K562 (cell line): ENCODE results near the gene H2BW1. TPM values are rescaled to one million over a fixed set of nuclear protein-coding genes. Genes with fewer than 3 reads are reported as not detected.

Experiments used
- polyA plus RNA-seq, 8 experiments: library from polyadenylated mRNA; depleted of rRNA in 4 of 8; stranded (reverse) in 5 of 8; unstranded in 3 of 8; fragments of >200 nt; fragmentation: Nextera tagmentation in 2 of 8; fragmentation: Illumina TruSeq in 1 of 8; extraction: Ambion mirVana in 2 of 8; extraction: Trizol in 1 of 8; gene quantifications; 2 replicates each; pipeline versions ENCODE4 v1.2.1 to v1.2.3, GENCODE V29; 2011 to 2014; ENCODE audit warnings: inconsistent platforms in 1 of 8, missing spikeins in 1 of 8
- total RNA-seq, 7 experiments: library from RNA; depleted of rRNA in 6 of 7; stranded (reverse); fragments of >200 nt in 6 of 7; fragmentation: Illumina TruSeq in 2 of 7; extraction: Trizol in 2 of 7; gene quantifications; 2 replicates each; pipeline versions ENCODE4 v1.2.1 to v1.2.3, GENCODE V29; 2011 to 2021; ENCODE audit warnings: low replicate concordance in 1 of 7

H2BW1 gene
- total and polyA plus RNA-seq, 9 of the 15 experiments (the other 6 are each of a cell fraction or from before 2014, with no cell fraction given), result not detected

Other genes starting within 250 kb of the H2BW1 start
Only the 7 nearest of the 9 such genes appear.
- 0.04 TPM in 1 of 2 replicates, not detected in the other for gene RAB9B, start 181.5 kb downstream of the H2BW1 start, total RNA-seq (2014; rRNA removed)
- not detected in 2 replicates for gene RAB9B, start 181.5 kb downstream of the H2BW1 start, total RNA-seq (2014; rRNA removed; fragmentation: Illumina TruSeq; extraction: Trizol)
- gene RAB9B, start 181.5 kb downstream of the H2BW1 start, total RNA-seq (2015; rRNA removed; fragmentation: Illumina TruSeq; extraction: Trizol), result not detected in 2 replicates
- not detected in 2 replicates for gene RAB9B, start 181.5 kb downstream of the H2BW1 start, total RNA-seq (2021)
- 0.04 TPM in 1 of 2 replicates, not detected in the other for gene RAB9B, start 181.5 kb downstream of the H2BW1 start, polyA plus RNA-seq (2011; rRNA removed)
- gene RAB9B, start 181.5 kb downstream of the H2BW1 start, polyA plus RNA-seq (2014; fragmentation: Illumina TruSeq; extraction: Trizol), result not detected in 2 replicates
- under 1 TPM in 1 of 2 experiments, not detected in 1; 0.03 TPM for gene RAB9B, start 181.5 kb downstream of the H2BW1 start, polyA plus RNA-seq (2014; fragmentation: Nextera tagmentation; extraction: Ambion mirVana)
- gene RAB9B, start 181.5 kb downstream of the H2BW1 start, polyA plus RNA-seq (2014; rRNA removed), result 0.05 TPM in 1 of 2 replicates, not detected in the other
- not detected in 2 replicates for gene TMSB15B, start 51.1 kb downstream of the H2BW1 start, total RNA-seq (2014; rRNA removed)
- 0.22 TPM in 1 of 2 replicates, not detected in the other for gene TMSB15B, start 51.1 kb downstream of the H2BW1 start, total RNA-seq (2014; rRNA removed; fragmentation: Illumina TruSeq; extraction: Trizol)
- not detected in 2 replicates for gene TMSB15B, start 51.1 kb downstream of the H2BW1 start, total RNA-seq (2015; rRNA removed; fragmentation: Illumina TruSeq; extraction: Trizol)
- not detected in 2 replicates for gene TMSB15B, start 51.1 kb downstream of the H2BW1 start, total RNA-seq (2021)
- gene TMSB15B, start 51.1 kb downstream of the H2BW1 start, polyA plus RNA-seq (2011; rRNA removed), result 0.77 TPM in 1 of 2 replicates, not detected in the other
- 0.14 TPM in 1 of 2 replicates, not detected in the other for gene TMSB15B, start 51.1 kb downstream of the H2BW1 start, polyA plus RNA-seq (2014; fragmentation: Illumina TruSeq; extraction: Trizol)
- under 1 TPM; 0.32 to 0.39 TPM for gene TMSB15B, start 51.1 kb downstream of the H2BW1 start, polyA plus RNA-seq (2014; fragmentation: Nextera tagmentation; extraction: Ambion mirVana)
- 0.05 and 0.93 TPM in 2 replicates for gene TMSB15B, start 51.1 kb downstream of the H2BW1 start, polyA plus RNA-seq (2014; rRNA removed)
- 1.1 TPM in 1 of 2 replicates, not detected in the other for gene H2BW2, start 26.2 kb upstream of the H2BW1 start, total RNA-seq (2014; rRNA removed)
- gene H2BW2, start 26.2 kb upstream of the H2BW1 start, total RNA-seq (2014; rRNA removed; fragmentation: Illumina TruSeq; extraction: Trizol), result not detected in 2 replicates
- not detected in 2 replicates for gene H2BW2, start 26.2 kb upstream of the H2BW1 start, total RNA-seq (2015; rRNA removed; fragmentation: Illumina TruSeq; extraction: Trizol)
- gene H2BW2, start 26.2 kb upstream of the H2BW1 start, total RNA-seq (2021), result not detected in 2 replicates
- not detected in 2 replicates for gene H2BW2, start 26.2 kb upstream of the H2BW1 start, polyA plus RNA-seq (2011; rRNA removed)
- gene H2BW2, start 26.2 kb upstream of the H2BW1 start, polyA plus RNA-seq (2014; fragmentation: Illumina TruSeq; extraction: Trizol), result not detected in 2 replicates
- not detected for gene H2BW2, start 26.2 kb upstream of the H2BW1 start, polyA plus RNA-seq (2014; fragmentation: Nextera tagmentation; extraction: Ambion mirVana)
- gene H2BW2, start 26.2 kb upstream of the H2BW1 start, polyA plus RNA-seq (2014; rRNA removed), result not detected in 2 replicates
- gene TMSB15C, start 62.5 kb upstream of the H2BW1 start, total RNA-seq (2014; rRNA removed), result not detected in 2 replicates
- gene TMSB15C, start 62.5 kb upstream of the H2BW1 start, total RNA-seq (2014; rRNA removed; fragmentation: Illumina TruSeq; extraction: Trizol), result not detected in 2 replicates
- gene TMSB15C, start 62.5 kb upstream of the H2BW1 start, total RNA-seq (2015; rRNA removed; fragmentation: Illumina TruSeq; extraction: Trizol), result not detected in 2 replicates
- gene TMSB15C, start 62.5 kb upstream of the H2BW1 start, total RNA-seq (2021), result not detected in 2 replicates
- 0.03 TPM in 1 of 2 replicates, not detected in the other for gene TMSB15C, start 62.5 kb upstream of the H2BW1 start, polyA plus RNA-seq (2011; rRNA removed)
- not detected in 2 replicates for gene TMSB15C, start 62.5 kb upstream of the H2BW1 start, polyA plus RNA-seq (2014; fragmentation: Illumina TruSeq; extraction: Trizol)
- gene TMSB15C, start 62.5 kb upstream of the H2BW1 start, polyA plus RNA-seq (2014; fragmentation: Nextera tagmentation; extraction: Ambion mirVana), result not detected
- not detected in 2 replicates for gene TMSB15C, start 62.5 kb upstream of the H2BW1 start, polyA plus RNA-seq (2014; rRNA removed)
- gene ZCCHC18, start 98.8 kb upstream of the H2BW1 start, total RNA-seq (2014; rRNA removed), result not detected in 2 replicates
- not detected in 2 replicates for gene ZCCHC18, start 98.8 kb upstream of the H2BW1 start, total RNA-seq (2014; rRNA removed; fragmentation: Illumina TruSeq; extraction: Trizol)
- gene ZCCHC18, start 98.8 kb upstream of the H2BW1 start, total RNA-seq (2015; rRNA removed; fragmentation: Illumina TruSeq; extraction: Trizol), result not detected in 2 replicates
- gene ZCCHC18, start 98.8 kb upstream of the H2BW1 start, total RNA-seq (2021), result not detected in 2 replicates
- 0.15 TPM in 1 of 2 replicates, not detected in the other for gene ZCCHC18, start 98.8 kb upstream of the H2BW1 start, polyA plus RNA-seq (2011; rRNA removed)
- gene ZCCHC18, start 98.8 kb upstream of the H2BW1 start, polyA plus RNA-seq (2014; fragmentation: Illumina TruSeq; extraction: Trizol), result not detected in 2 replicates
- gene ZCCHC18, start 98.8 kb upstream of the H2BW1 start, polyA plus RNA-seq (2014; fragmentation: Nextera tagmentation; extraction: Ambion mirVana), result not detected
- not detected in 2 replicates for gene ZCCHC18, start 98.8 kb upstream of the H2BW1 start, polyA plus RNA-seq (2014; rRNA removed)
- 7.7 and 10.8 TPM in 2 replicates for gene SLC25A53, start 143.3 kb upstream of the H2BW1 start, total RNA-seq (2014; rRNA removed)
- 5.2 and 5.6 TPM in 2 replicates for gene SLC25A53, start 143.3 kb upstream of the H2BW1 start, total RNA-seq (2014; rRNA removed; fragmentation: Illumina TruSeq; extraction: Trizol)
- gene SLC25A53, start 143.3 kb upstream of the H2BW1 start, total RNA-seq (2015; rRNA removed; fragmentation: Illumina TruSeq; extraction: Trizol), result 7.8 and 8.6 TPM in 2 replicates
- 2.4 and 4.0 TPM in 2 replicates for gene SLC25A53, start 143.3 kb upstream of the H2BW1 start, total RNA-seq (2021)
- 3.3 and 5.6 TPM in 2 replicates for gene SLC25A53, start 143.3 kb upstream of the H2BW1 start, polyA plus RNA-seq (2011; rRNA removed)
- gene SLC25A53, start 143.3 kb upstream of the H2BW1 start, polyA plus RNA-seq (2014; fragmentation: Illumina TruSeq; extraction: Trizol), result 6.5 and 7.0 TPM in 2 replicates
- gene SLC25A53, start 143.3 kb upstream of the H2BW1 start, polyA plus RNA-seq (2014; fragmentation: Nextera tagmentation; extraction: Ambion mirVana), result 1 to 10 TPM; 4.0 to 5.4 TPM
- 4.9 and 5.8 TPM in 2 replicates for gene SLC25A53, start 143.3 kb upstream of the H2BW1 start, polyA plus RNA-seq (2014; rRNA removed)
- gene FAM199X, start 152.7 kb upstream of the H2BW1 start, total RNA-seq (2014; rRNA removed), result 13.7 and 14.2 TPM in 2 replicates
- 22.2 and 23.6 TPM in 2 replicates for gene FAM199X, start 152.7 kb upstream of the H2BW1 start, total RNA-seq (2014; rRNA removed; fragmentation: Illumina TruSeq; extraction: Trizol)
- 20.3 and 21.2 TPM in 2 replicates for gene FAM199X, start 152.7 kb upstream of the H2BW1 start, total RNA-seq (2015; rRNA removed; fragmentation: Illumina TruSeq; extraction: Trizol)
- gene FAM199X, start 152.7 kb upstream of the H2BW1 start, total RNA-seq (2021), result 19.0 and 19.3 TPM in 2 replicates
- gene FAM199X, start 152.7 kb upstream of the H2BW1 start, polyA plus RNA-seq (2011; rRNA removed), result 9.2 and 12.8 TPM in 2 replicates
- gene FAM199X, start 152.7 kb upstream of the H2BW1 start, polyA plus RNA-seq (2014; fragmentation: Illumina TruSeq; extraction: Trizol), result 13.0 and 15.4 TPM in 2 replicates
- 1 to 10 TPM; 4.6 to 5.6 TPM for gene FAM199X, start 152.7 kb upstream of the H2BW1 start, polyA plus RNA-seq (2014; fragmentation: Nextera tagmentation; extraction: Ambion mirVana)
- 12.4 and 13.6 TPM in 2 replicates for gene FAM199X, start 152.7 kb upstream of the H2BW1 start, polyA plus RNA-seq (2014; rRNA removed)